Glutamatergic neuron (in vitro differentiated cells): ENCODE measurements around the gene KRT36. TPM values are rescaled to one million over a fixed set of nuclear protein-coding genes. Genes with fewer than 3 reads are reported as not detected.

ENCODE experiments used
- DNase-seq: peaks from one replicate; pipeline ENCODE4 v3.0.0; 2022
- H3K27ac Mint-ChIP-seq: one replicate; pipeline ENCODE4 v1.8.0; 2020; ENCODE audit warnings: mild to moderate bottlenecking, mixed read lengths, inconsistent platforms; ENCODE audit not compliant: unreplicated experiment
- H3K27me3 Mint-ChIP-seq: one replicate; pipeline ENCODE4 v1.8.0; 2020; ENCODE audit warnings: mild to moderate bottlenecking, moderate library complexity, mixed read lengths, inconsistent platforms; ENCODE audit not compliant: unreplicated experiment
- H3K36me3 Mint-ChIP-seq: one replicate; pipeline ENCODE4 v1.8.0; 2020; ENCODE audit warnings: mild to moderate bottlenecking, mixed read lengths, inconsistent platforms; ENCODE audit not compliant: unreplicated experiment
- H3K4me1 Mint-ChIP-seq: one replicate; pipeline ENCODE4 v1.8.0; 2020; ENCODE audit warnings: mild to moderate bottlenecking, low read depth, mixed read lengths, inconsistent platforms; ENCODE audit not compliant: unreplicated experiment
- H3K4me3 Mint-ChIP-seq: one replicate; pipeline ENCODE4 v1.8.0; 2020; ENCODE audit warnings: mild to moderate bottlenecking, mixed read lengths, inconsistent platforms; ENCODE audit not compliant: unreplicated experiment
- H3K9me3 Mint-ChIP-seq: one replicate; pipeline ENCODE4 v1.8.0; 2020; ENCODE audit warnings: mild to moderate bottlenecking, moderate library complexity, mixed read lengths, inconsistent platforms; ENCODE audit not compliant: unreplicated experiment
- total RNA-seq: library from RNA; stranded (reverse); fragmentation: NEBNext Ultra II Directional; extraction: Animal tissue kit (Norgen Biotek cat#: 25700); gene quantifications from one replicate; pipeline ENCODE4 v1.2.1, GENCODE V29; 2021; ENCODE audit not compliant: unreplicated experiment
- TF ChIP-seq, protein P1 (sequence below): fragments of 200-600 bp; sonication (generic); IDR thresholded peaks from one replicate; pipeline ENCODE4 v1.5.0; 2021; ENCODE audit not compliant: partially characterized antibody, unreplicated experiment

Gene KRT36
- total RNA-seq, 1 donor from 2014 or later: not detected

DNA sequence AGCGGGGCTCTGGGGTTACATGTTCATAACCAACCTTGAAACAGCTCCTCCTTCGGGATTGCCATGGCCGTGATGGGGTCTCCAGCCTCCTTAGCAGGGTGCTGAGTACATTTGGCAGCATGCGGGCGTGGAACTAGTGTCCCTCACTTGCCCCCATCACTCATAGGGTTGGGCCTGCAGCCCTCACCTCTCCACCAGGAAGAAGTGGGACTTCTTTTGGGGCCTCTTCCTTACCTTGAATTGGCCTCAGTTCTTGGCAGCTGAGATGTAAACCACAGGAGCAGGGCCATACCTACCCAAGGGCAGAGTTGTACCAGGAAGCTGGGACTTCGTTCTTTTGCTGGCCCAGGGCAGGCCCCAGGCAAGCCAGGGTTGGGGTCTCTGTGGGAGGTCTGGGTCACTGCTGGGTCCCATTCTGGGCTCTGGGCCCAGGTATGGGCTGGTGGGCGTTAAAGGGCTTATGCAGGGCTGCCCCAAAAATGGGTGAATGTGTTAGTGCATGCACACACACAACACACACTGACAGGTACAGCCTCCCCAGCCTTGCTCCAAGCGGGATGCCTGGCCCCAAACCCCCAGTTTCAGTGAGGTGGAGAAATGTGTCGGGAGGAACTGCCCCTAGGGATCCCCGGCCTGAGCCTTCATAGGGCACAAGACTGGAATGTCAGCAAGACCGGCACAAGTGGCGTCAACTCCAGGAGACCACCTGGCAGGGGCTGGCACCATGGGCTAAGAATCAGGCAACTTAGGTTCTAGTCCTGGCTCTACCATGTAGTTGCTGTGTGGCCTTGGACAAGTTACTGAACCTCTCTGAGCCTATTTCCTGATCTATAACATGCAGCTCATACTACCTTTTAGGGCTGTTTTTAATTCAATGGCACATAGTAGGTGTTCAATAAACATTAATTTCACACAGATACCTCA lies 32.9 kb upstream of the KRT36 start:
- H3K36me3 Mint-ChIP-seq: no peaks in the 10 kb centered on the region
- TF ChIP-seq, protein P1, sequence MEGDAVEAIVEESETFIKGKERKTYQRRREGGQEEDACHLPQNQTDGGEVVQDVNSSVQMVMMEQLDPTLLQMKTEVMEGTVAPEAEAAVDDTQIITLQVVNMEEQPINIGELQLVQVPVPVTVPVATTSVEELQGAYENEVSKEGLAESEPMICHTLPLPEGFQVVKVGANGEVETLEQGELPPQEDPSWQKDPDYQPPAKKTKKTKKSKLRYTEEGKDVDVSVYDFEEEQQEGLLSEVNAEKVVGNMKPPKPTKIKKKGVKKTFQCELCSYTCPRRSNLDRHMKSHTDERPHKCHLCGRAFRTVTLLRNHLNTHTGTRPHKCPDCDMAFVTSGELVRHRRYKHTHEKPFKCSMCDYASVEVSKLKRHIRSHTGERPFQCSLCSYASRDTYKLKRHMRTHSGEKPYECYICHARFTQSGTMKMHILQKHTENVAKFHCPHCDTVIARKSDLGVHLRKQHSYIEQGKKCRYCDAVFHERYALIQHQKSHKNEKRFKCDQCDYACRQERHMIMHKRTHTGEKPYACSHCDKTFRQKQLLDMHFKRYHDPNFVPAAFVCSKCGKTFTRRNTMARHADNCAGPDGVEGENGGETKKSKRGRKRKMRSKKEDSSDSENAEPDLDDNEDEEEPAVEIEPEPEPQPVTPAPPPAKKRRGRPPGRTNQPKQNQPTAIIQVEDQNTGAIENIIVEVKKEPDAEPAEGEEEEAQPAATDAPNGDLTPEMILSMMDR: no peak
- DNase-seq: no peak
- H3K9me3 Mint-ChIP-seq: peaks cover 3% of the 10 kb centered on the region
- H3K27ac Mint-ChIP-seq: no peak overlapping the region
- no peak overlapping the region for H3K4me3 Mint-ChIP-seq
- H3K4me1 Mint-ChIP-seq: no peaks in the 10 kb centered on the region
- peaks cover 5% of the 10 kb centered on the region for H3K27me3 Mint-ChIP-seq

DNA sequence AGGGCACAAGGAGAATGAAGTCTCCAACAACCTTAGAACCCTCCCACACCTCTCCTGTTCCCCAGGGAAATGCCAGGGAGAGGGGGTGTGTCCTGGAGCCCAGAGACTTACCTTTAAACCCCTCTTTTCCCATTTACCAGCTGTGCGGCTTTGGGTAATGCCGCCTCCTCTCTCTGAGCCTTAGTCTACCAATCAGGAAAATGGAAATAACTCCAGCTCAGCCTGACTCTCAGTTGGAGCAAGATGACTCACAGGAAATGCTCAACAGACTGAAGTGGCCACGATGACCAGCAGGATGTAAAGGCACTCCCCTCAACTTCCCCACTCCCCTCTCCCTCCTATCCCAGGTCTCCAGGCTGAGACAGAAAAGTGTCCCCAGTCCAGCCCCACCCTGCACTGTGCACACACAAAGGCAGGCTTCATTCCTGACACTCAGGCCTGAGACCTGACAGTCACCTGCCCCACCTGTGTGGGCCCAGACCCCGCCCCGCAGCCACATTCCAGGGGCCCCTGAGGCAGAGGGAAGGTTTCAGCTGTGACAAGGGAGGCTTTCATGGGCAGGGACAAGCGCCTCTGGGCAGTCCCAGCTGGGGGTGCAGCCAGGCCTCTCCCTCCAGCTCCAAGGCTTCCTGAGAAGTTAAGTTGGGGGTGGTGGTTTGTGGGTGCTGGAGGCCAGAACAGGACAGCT lies 32.0 kb upstream of the KRT36 start:
- Mint-ChIP-seq H3K9me3 (peaks cover 3% of the 10 kb centered on the region), H3K4me3 (no peak overlapping the region), H3K27ac (no peak overlapping the region), H3K36me3 (no peaks in the 10 kb centered on the region), H3K27me3 (peaks cover 5% of the 10 kb centered on the region), H3K4me1 (no peaks in the 10 kb centered on the region)
- TF ChIP-seq, protein P1: no peak
- DNase-seq: no peak

DNA sequence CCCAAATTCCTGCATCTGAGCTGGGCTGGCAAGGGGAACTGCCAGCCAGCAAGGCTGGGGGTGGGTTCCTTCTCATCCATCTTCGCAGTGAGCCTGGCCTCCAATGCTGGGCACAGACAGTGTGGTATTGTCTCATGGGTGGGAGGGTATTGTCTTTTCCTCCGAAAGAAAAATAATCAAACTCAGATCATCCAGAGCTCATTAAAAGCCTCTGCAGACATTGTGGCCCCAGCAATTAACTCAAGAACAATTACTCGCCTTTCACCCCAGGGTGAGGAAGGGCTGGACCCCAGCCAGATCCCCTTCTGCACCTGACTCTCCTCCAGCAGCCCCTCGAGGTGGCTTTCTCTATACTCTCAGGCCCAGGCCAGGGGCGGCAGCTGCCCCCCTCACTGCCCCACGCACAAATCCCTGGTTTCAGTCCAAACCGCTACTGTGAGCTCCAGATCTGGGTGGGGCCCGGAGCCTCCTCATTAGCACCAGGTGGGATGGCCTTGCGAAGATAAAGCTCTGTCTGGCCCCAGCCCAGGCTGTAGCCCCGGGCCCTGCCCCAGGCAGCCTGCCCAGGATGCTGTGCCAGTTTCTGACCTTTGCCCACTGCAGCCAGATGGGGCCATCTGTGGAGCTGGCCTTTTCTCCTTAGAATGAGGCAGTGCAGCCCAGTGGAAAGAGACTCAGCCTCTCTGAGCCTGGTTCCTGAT lies 31.3 kb upstream of the KRT36 start:
- TF ChIP-seq, protein P1: no peak
- peaks cover 5% of the 10 kb centered on the region for H3K27me3 Mint-ChIP-seq
- H3K4me1 Mint-ChIP-seq: no peaks in the 10 kb centered on the region
- no peaks in the 10 kb centered on the region for H3K36me3 Mint-ChIP-seq
- H3K4me3 Mint-ChIP-seq: no peak overlapping the region
- peaks cover 3% of the 10 kb centered on the region for H3K9me3 Mint-ChIP-seq
- no peak for DNase-seq
- H3K27ac Mint-ChIP-seq: no peak overlapping the region

DNA sequence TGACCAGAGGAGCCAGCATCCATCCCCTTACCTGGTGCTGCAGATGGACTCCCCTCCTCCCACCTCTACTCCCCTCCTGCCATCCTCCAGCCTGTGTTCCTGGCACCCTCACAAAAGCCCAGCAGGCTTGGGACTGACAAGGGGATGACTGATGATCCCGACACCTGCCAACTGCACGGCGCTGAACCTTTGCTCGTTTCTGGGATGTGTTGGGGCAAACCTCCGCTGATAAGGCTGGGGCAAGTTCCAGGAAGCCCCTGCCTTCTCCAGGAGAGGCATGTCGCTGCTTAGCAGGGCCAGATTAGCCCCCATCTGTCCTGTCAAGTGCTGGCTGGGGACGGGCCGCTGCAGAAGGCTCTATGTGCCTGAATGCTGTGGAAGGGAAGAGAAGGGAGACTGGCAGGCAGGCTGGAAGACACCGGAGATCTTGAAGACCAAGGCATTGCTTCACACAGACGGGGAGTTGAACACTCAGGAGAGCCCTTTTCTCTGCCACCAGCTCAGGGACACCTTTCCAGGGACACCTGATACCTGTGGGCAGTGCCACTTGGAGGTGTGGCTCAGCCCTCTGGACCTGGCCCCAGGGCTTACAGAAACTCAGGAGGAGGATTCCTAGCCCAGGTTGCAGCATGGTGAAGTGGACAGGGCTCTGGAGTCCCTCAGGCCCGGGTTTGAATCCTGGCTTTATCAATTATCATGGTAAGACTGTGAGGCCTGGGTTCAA lies 30.0 kb upstream of the KRT36 start:
- H3K4me3 Mint-ChIP-seq: no peak overlapping the region
- DNase-seq: no peak
- no peak overlapping the region for H3K27ac Mint-ChIP-seq
- no peaks in the 10 kb centered on the region for H3K36me3 Mint-ChIP-seq
- TF ChIP-seq, protein P1: no peak
- no peaks in the 10 kb centered on the region for H3K4me1 Mint-ChIP-seq
- peaks cover 2% of the 10 kb centered on the region for H3K27me3 Mint-ChIP-seq
- H3K9me3 Mint-ChIP-seq: peaks cover 3% of the 10 kb centered on the region
